SK-N-MC (cell line): ENCODE results near the gene VN1R5.

Source experiments
- EZH2 ChIP-seq: fragments of 200-600 bp; sonication (generic); IDR thresholded peaks from one replicate; pipeline ENCODE4 v1.6.1; 2017; ENCODE audit warnings: antibody characterized with exemption
- POLR2AphosphoS5 ChIP-seq: IDR thresholded peaks from 2 replicates; pipeline ENCODE4 v1.6.1; 2012; ENCODE audit warnings: mild to moderate bottlenecking, low read depth, low read length, borderline replicate concordance

- TF ChIP-seq POLR2AphosphoS5 (no peak), EZH2 (no peak)
Observed at GRCh38 chr1:247295274-247295684, 39.4 kb downstream of the VN1R5 start.
